ENCODE measurements around the gene RSBN1L.
A peak's percentile ranks its signal among the peaks of the same experiment; 100 is the strongest.
"Not testable (repeated sequence)": the region's sequence is repeated elsewhere in the genome, so short reads cannot be mapped to it uniquely, and the experiment has no call there.

RSBN1L gene

DNA sequence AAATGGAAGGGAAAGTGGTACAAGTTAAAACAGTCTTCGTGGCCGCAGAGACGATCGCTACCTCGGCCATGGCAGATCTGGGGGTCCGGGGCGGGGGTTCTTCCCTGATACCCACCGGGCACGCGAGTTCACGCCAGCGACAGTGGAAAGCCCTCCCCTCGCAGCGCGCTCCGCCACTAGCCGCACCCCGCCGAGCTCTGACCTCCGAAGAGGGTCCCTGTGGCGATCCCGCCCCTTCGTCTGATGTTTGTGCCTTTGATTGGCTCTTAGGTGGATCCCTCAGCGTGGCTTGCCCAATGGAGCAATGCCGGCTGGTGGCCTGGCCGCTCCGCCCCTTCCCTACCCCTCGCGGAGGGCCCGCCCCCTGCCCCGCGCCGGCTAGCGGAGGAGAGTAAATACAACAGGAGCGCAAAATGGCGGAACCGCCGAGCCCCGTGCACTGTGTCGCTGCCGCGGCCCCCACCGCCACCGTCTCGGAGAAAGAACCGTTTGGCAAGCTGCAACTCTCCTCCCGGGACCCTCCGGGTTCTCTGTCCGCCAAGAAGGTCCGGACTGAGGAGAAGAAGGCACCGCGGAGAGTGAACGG is at the start of gene RSBN1L:
Gene RSBN1L (plus strand): TSS at position 403 of the 586 bp plus-strand sequence. CDS start 11 bp downstream, at position 414.
- DNase-seq (ENCODE audit: low read depth): peak; percentile 97

DNA sequence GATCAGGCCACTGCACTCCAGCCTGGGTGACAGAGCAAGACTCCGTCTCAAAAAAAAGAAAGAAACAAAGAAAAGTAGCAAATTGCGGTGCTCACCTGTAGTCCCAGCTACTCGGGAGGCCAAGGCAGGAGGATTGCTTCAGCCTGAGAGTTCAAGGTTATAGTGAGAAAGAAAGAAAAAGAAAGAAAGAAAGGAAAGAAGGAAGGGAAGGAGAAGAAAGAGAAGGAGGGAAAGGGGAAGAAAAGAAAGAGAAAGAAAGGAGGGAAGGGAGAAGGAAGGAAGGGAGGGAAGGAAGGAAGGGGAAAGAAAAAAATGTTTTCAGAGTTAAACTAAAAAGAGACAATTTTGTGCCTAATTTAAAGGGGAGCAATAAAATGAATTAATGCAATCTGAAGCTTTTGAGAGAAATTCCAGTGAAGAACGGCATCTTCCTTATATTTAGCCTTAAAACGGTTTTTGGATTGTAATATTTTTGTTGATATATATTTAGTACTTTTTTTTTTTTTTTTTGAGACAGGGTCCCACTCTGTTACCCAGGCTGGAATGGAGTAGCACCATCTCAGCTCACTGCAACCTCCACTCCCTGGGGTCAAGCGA is 47.4 kb upstream of the RSBN1L start:
- no peak for DNase-seq (ENCODE audit: low read depth)

DNA sequence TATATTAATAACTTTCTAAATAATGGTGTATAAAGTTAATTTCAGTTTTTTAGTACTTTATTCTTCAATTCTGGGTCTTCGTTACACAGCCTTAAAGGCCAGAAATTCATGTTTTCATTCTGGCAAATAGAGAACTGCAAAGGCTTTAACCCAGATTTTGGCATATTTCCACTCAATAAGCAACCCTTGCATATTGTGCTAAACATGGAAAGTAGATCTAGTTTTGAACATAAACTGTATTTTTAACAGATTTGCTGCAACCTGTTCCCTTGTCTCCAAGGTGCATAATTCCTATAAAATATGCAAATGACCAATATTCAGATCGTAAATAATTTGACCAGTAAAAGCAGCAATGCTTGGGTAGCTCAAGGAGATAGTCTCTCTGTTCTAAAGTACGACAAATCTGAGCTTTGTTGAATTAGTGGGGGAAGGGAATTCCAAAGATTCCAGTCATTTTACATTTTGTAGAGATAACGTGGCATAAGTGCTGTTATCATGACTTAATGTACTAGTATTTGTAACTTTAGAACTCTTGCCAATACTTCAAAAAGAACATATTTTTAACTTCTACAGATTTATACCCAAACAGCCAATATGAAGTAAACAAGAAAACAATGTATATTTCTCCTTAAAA is 46.4 kb upstream of the RSBN1L start:
- DNase-seq (ENCODE audit: low read depth): no peak

DNA sequence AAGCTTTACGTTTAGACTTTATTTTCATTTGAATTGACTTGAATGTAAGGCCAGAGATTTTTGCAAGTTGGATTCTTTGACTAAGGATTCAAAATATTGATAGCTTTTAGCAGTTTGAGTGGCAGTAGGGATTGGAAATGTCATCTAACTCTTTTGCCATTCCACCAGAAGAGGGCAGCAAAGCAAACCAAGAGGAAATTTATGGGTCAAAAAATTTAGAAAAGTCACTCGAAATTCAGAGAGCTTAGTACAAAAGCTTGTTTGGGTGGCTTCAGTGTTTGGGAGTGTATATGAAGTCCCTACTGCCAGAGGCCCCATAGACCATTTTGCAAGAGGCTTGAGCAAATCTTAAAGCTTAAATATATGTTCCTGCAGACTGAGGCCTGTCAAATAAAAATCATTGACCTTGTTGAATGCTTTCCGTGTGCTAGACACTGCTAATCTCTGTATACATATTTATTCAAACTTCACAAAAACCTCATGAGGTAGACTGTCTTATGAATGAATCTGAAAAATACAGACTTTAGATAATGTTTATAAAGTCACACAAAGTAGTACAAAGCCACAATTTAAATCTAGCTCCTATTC is 44.6 kb upstream of the RSBN1L start:
- DNase-seq (ENCODE audit: low read depth): peak; percentile 13

DNA sequence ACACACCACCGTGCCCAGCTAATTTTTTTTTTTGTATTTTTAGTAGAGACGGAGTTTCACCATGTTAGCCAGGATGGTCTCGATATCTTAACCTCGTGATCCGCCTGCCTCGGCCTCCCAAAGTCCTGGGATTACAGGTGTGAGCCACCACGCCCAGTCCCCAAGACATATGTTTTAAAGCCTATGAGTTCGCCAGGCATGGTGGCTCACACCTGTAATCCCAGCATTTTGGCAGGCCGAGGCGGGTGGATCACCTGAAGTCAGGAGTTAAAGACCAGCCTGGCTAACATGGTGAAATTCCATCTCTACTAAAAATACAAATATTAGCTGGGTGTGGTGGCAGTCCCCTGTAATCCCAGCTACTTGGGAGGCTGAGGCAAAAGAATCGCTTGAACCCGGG is 43.4 kb upstream of the RSBN1L start:
- DNase-seq (ENCODE audit: low read depth): not testable (repeated sequence)

DNA sequence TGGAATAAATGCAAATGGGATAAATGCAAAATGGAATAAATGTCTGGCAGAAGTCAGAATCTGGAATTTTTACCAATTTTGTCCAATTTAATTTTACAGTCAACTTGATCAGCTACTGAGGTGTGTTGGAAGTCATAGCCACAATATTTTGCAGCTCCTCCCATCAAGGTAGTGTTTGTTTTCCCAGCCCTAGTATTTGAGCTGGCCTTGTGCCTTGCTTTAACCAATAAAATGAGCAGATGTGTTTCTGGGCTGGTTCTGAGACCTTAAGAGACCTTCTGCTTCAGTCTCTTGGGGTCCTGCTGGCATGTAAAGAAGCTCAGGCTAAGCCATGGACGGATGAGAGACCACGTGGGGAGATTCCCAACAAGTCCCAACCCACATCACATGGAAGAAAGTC is 42.7 kb upstream of the RSBN1L start:
- no peak for DNase-seq (ENCODE audit: low read depth)

DNA sequence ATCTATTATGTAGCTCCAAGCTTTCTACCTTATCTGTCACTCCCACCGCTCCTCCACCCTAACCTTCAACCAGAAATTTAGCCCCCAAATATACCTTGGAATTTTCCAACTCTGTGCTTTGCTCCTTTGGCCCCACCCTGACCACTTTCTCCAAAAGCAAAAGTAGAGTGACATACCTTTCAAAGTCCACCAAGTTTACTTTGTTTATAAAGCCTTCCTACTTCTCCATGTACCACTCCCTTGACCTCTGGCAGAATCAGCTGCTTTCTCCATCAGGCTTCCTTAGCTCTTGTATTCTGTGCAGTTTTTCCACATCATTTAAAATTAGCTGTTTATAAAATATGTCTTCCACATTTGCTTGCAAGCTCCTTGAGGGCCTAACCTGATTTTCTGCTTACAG is 40.9 kb upstream of the RSBN1L start:
- no peak for DNase-seq (ENCODE audit: low read depth)

DNA sequence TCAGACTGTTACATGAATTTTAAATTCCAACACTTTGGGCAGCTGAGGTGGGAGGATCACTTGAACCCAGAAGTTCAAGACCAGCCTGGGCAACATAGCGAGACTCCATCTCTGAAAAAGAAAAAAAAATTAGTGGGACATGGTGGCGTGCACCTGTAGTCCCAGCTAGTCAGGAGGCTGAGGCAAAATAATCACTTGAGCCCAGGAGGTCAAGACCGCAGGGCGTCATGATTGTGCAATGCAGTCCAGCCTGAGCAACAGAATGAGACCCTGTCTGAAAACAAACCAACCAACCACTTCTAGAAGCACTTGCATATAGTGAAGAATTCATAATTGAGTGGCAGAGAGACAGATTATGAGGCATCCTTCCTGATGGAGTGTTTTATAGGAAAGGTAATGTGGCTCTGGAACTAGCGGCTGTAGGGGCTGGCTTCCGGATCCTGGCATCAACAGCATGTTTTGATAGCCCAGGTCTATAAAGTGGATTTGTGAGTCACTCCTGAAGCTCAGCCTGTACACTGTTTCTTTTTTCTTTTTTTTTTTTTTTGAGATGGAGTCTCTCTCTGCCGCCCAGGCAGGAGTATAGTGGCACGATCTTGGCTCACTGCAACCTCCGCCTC is 40.3 kb upstream of the RSBN1L start:
- no peak for DNase-seq (ENCODE audit: low read depth)

DNA sequence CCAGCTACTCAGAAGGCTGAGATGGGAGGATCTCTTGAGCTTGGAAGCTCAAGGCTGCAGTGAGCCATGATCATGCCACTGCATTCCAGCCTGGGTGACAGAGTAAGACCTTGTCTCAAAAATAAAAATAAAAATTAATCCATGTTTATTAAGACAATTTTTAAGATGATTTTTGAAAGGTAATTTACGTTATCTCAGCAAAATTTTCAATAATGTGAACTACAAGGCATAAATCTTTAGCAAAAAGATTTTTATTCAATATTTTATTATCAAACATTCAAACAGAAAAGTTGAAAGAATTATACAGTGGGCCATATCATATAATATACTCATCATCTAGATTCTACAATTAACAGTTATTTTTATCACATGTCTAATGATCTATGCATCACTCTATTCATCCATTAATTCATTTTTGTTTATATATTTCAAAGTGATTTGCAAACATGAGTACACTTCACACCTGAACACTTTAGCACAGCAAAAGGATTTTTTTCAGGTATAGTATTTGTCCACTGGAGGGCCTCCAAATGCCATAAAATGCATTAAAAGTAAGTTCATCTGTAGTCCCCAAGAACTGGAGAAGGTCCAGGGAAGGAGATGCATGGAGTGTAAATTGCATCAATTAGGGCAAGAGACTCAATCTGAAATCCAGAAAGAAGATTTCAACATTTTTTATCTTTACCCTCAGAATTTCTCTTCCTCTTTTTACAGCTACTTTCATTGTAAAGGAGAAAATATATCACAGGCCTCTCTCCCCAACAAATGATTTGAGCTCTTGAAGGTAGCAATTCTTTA is 38.6 kb upstream of the RSBN1L start:
- DNase-seq (ENCODE audit: low read depth): no peak

DNA sequence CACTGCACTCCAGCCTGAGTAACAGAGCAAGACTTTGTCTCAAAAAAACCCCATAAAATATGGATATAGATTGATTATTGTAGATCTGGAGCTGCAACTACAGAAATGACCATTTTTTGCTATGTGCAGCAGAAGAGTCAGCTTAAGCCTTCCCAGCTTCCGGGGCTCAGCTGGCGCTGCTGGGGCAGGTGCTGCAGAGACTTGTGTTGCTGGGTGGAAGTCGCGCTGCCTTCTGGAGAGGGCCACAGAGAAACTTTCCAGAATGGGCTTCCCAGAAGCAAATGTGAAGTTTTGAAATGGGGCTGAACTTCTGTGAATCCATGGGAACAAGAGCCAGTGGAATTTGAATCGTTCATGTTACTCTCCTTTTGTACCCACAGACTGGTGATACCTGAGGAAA is 37.3 kb upstream of the RSBN1L start:
- no peak for DNase-seq (ENCODE audit: low read depth)

DNA sequence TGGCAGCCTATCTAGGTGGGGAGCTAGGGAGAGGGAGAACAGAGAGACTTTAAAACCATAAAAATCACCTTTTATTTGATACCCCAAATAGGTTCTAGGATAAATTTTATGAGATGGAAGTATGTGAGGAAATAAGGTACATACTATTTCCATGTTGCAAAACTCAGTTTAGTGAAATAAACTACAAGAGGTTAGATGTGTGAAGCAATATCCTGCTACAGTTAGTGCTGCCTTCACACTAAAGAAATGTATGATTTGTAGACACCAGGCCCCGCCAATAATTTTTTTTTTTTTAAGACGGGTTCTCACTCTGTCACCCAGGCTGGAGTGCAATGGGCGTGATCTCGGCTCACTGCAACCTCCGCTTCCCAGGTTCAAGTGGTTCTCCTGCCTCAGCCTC is 34.4 kb upstream of the RSBN1L start:
- no peak for DNase-seq (ENCODE audit: low read depth)

DNA sequence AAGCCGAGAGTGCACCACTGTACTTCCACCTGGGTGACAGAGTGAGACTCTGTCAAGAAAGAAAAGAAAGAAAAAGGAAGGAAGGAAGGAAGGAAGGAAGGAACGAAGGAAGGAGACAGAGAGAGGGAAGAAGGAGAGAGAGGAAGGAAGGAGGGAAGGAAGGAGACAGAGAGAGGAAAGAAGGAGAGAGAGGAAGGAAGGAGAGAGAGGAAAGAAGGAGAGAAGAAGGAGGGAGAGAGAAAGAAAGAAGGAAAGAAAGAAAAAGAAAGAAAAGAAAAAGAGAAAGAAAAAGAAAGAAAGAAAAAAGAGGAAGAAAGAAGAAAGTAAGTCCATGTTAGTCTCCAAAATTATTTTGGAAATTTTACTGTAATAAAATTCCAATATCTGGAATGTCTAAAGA is 33.4 kb upstream of the RSBN1L start:
- no peak for DNase-seq (ENCODE audit: low read depth)

DNA sequence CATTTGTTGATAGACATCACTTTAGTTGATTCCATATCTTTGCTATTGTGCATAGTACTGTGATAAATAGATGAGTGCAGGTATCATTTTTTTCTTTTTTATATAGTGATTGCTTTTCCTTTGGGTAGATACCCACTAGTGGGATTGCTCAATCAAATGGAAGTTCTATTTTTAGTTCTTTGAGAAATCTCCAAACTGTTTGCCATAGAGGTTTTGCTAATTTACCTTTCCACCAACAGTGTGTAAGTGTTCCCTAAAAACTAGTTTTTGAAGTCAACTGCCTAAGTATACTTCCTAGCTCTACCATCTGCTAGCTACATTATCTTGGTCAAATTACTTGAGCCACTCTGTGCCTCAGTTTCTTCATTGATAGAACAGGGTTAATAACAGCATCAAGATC is 31.5 kb upstream of the RSBN1L start:
- DNase-seq (ENCODE audit: low read depth): no peak

DNA sequence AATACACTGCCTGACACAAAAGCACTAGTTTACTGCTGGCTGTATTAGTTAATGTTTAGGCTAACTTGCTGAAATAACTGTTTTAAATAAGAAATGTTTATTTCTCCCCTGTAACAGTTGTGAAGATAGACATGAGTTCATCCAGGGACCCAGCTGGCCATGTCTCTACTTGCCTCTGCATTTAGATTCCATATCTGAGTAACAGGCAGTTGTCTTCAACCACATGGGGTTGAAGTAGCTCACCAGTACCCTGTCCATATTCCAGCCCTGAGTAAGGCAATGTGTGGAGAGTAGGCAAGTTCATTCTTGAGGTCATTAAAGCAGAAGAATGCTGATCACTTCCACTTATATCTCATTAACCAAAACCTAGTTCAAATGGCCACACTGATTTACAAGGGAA is 31.1 kb upstream of the RSBN1L start:
- DNase-seq (ENCODE audit: low read depth): no peak

DNA sequence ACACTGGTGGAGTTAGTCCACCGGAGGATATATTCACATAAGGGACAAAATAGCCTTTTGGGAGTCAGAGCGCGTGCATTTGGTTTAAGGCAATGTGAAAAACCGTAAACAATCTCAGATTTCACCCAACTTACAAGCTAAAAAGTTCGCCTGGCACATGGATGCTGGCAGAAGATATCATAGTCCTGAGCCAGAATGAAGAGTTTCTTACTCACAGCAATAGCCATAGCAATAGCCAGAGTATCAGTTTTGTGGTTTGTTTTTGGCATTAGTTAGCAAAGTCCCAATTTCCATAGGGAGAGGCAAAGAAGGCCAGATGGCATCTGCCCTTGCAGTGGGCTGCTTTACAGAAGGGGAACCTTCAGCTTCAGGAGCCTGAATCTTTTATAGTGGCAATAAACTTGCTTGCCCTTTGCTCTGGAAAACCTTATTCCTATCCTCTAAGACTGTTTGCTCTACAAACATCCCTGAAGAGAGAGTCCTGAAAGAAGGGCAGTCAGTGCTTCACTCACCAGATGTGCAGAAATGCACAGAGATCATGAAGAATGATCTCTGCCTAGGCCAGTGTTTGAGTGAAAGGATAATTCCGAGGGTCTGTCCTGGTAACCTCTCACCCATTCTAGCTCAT is 28.7 kb upstream of the RSBN1L start:
- no peak for DNase-seq (ENCODE audit: low read depth)

DNA sequence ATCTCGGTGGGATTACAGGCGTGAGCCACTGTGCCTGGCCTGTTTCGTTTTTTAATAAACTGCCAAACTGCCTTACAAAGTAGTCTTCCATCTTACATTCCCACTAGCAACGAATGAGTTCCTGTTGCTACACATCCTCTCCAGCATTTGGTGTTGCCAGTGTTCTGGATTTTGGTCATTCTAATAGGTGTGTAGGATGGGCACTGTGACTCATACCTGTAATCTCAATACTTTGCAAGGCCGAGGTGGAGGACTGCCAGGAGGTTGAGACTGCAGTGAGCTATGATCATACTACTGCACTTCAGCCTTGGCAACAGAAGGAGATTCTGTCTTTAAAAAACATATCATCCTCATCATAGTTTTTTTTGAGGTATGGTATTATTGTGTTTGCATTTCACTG is 21.4 kb upstream of the RSBN1L start:
- no peak for DNase-seq (ENCODE audit: low read depth)

DNA sequence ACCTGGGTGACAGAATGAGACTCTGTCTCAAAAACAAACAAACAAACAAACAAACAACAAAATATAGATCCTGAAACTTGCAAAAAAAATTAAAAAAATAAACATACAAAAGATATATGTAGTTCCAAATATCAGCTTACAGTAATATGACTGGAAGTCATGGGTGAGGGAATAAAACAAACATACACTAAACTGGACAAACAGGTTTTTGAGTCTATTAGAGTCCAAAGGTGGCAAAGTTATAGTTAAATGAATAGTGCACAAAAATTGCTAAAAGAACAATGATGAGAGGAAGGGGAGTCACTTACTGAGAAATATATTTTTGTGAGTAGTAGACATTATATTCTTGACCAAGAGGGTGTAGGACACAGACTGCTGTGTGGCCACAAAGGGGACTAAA is 16.7 kb upstream of the RSBN1L start:
- no peak for DNase-seq (ENCODE audit: low read depth)

DNA sequence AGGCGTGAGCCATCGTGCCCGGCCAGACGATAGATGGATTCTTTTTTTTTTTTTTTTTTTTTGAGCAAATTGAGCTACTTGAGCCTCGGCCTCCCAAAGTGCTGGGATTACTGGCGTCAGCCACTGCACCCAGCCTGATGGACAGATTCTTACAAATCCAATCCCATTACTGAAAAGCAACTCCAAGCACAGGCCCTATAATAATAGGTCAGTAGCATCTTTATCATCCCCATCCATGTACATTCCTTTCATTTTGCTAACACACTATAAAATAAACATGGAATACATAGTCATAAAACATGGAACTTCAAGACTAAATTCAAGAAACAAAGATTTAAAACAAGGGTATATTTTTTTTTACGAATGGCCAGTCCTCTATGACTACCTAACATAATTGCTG is 16.0 kb upstream of the RSBN1L start:
- no peak for DNase-seq (ENCODE audit: low read depth)

DNA sequence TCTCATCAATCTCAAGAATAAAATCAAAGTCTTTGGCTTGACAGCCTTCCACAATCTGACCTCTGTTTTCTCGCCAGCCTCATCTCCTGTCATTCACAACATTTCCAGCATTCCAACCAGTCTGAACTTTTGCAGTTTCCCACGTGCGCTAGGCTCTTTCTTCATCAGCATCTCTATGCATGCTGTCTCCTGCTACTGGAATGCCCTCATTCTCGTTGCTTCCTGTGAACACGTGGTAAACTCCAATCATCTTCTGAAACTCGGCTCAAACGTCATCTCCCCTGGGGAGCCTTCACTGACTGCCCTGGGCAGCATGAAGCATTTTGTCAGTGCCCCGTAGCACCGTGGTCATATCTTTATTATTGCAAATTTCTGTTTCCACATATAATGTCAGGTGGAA is 12.2 kb upstream of the RSBN1L start:
- no peak for DNase-seq (ENCODE audit: low read depth)

DNA sequence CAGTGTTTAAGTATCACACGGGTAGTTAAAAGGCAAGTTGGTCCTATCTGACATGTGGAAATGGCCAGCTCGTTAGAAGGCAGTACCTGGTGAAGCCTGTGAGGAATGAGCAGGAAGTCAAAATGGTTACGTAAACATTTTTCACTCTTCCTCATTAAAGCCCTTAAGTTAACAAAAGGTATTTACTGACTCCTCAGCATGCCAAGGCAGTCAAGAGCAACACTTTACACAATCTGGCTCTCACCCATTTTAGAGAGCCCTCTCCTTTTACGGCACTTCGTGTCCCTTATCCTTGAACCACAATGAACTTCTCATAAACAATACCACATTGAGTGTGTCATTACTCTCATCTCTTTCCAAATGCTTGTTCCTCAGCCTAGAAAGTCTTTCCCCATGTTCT is 11.0 kb upstream of the RSBN1L start:
- no peak for DNase-seq (ENCODE audit: low read depth)

DNA sequence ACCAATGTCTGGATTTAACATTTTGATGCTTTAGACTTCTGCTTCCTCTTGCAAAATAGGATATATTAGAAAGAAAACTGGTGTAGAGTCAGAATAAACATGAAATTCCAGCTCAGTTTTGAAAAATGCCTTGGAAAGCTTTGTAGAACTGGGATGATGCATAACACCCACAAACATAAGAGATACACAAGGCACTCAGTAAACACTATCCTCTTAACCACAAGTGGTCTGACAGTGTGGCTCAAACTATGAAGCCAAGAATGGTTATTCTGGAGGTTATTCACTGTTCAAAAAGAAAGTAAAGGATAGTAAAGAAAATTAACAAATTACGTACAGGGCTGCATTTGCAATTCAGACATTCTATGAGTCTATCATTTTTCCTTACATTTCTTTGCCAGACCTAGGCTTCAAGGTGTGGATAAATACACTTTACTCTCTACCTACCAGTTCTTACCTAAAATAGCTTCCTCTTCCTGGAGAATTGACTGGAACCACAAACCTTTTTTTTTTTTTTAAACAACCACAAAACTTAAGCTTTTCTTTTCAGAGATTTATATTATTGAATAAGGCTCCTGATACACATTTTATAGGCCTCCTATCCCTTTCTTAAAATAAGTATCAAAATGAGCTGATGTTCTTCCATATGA is 9.0 kb upstream of the RSBN1L start:
- DNase-seq (ENCODE audit: low read depth): no peak
